Measurements from ENCODE around the gene DSG4.
"Not testable (repeated sequence)": the region's sequence is repeated elsewhere in the genome, so short reads cannot be mapped to it uniquely, and the experiment has no call there.

The DSG4 gene, protein sequence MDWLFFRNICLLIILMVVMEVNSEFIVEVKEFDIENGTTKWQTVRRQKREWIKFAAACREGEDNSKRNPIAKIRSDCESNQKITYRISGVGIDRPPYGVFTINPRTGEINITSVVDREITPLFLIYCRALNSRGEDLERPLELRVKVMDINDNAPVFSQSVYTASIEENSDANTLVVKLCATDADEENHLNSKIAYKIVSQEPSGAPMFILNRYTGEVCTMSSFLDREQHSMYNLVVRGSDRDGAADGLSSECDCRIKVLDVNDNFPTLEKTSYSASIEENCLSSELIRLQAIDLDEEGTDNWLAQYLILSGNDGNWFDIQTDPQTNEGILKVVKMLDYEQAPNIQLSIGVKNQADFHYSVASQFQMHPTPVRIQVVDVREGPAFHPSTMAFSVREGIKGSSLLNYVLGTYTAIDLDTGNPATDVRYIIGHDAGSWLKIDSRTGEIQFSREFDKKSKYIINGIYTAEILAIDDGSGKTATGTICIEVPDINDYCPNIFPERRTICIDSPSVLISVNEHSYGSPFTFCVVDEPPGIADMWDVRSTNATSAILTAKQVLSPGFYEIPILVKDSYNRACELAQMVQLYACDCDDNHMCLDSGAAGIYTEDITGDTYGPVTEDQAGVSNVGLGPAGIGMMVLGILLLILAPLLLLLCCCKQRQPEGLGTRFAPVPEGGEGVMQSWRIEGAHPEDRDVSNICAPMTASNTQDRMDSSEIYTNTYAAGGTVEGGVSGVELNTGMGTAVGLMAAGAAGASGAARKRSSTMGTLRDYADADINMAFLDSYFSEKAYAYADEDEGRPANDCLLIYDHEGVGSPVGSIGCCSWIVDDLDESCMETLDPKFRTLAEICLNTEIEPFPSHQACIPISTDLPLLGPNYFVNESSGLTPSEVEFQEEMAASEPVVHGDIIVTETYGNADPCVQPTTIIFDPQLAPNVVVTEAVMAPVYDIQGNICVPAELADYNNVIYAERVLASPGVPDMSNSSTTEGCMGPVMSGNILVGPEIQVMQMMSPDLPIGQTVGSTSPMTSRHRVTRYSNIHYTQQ

DNA sequence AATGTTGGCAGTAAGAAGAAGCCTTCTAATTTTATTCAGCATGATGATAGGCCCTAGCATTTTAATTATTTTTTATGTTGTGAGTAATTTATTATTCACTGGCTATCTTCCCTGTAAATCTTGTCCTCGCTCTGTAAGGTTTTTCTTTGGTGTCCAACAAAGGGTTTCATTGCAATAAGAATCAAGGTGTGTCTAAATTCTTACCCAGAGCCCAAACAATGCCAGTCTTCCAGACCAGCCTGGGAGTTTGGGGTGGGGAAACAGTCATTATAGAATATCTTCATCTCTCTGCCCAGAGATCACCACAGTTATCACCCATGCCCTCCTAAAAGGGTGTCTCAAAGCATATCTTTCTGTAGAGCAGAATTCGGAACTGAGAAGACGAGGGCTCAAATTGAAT is at the start of gene DSG4:
DSG4 (plus strand) TSS at position 301 of the 400 bp plus-strand sequence. CDS start 135 bp downstream, outside the sequence.
- no peak for TF ChIP-seq ZFX (IDR thresholded peaks at IDR 0.05; ENCODE audit: borderline replicate concordance)
- TF ChIP-seq, protein P1, sequence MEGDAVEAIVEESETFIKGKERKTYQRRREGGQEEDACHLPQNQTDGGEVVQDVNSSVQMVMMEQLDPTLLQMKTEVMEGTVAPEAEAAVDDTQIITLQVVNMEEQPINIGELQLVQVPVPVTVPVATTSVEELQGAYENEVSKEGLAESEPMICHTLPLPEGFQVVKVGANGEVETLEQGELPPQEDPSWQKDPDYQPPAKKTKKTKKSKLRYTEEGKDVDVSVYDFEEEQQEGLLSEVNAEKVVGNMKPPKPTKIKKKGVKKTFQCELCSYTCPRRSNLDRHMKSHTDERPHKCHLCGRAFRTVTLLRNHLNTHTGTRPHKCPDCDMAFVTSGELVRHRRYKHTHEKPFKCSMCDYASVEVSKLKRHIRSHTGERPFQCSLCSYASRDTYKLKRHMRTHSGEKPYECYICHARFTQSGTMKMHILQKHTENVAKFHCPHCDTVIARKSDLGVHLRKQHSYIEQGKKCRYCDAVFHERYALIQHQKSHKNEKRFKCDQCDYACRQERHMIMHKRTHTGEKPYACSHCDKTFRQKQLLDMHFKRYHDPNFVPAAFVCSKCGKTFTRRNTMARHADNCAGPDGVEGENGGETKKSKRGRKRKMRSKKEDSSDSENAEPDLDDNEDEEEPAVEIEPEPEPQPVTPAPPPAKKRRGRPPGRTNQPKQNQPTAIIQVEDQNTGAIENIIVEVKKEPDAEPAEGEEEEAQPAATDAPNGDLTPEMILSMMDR (IDR thresholded peaks at IDR 0.05), result no peak
- no peak within 1 kb of the TSS for H3K27ac ChIP-seq

DNA sequence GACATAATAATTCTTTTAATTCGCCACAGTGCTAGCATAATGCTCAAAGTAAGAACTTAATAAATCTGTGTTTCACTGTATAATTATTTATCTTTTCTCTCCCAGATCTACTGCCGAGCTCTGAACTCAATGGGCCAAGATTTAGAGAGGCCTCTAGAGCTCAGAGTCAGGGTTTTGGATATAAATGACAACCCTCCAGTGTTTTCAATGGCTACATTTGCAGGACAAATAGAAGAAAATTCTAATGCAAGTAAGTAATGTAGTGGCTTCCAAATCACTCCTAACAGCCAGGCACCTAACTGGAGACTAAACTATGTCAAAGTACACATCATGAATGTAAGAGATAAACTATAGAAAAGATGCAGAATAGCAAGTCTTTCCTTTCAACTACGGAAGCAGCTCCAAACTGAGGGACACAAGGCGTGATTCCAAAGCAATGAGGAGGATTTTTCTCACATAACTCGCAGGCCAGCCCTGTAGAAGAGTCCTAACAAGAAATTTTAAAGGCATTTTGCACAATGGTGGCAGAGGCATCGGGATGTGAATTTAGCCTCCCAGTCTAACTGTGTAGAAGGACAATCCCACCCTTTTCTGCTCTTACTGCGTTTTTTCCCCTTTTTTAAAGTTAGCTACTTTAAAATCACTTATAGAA is 46.7 kb upstream of the DSG4 start:
- TF ChIP-seq ZFX (IDR thresholded peaks at IDR 0.05; ENCODE audit: borderline replicate concordance), result no peak
- TF ChIP-seq, protein P1 (IDR thresholded peaks at IDR 0.05), result no peak
- no peak overlapping the region for H3K27ac ChIP-seq

DNA sequence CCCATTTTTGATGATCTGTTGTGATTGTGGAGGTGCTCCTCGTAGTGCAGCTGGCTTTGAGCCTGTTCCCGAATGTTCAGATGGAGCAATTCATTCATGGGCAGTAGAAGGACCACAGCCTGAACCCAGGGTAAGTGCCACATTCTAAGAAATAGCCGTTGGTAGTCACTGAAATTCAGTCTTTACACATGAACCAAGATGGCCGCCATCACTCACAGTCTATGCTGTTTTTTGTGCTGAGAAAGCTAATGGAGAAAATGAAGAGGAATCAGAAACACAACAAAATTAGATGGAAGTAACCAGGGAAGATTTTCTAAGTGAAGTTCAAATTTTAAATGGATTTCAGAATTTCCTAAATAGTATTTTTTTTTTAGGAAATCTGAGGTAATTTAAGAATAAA is 33.1 kb upstream of the DSG4 start:
- no peak overlapping the region for H3K27ac ChIP-seq
- TF ChIP-seq, protein P1 (IDR thresholded peaks at IDR 0.05), result no peak
- no peak for TF ChIP-seq ZFX (IDR thresholded peaks at IDR 0.05; ENCODE audit: borderline replicate concordance)

DNA sequence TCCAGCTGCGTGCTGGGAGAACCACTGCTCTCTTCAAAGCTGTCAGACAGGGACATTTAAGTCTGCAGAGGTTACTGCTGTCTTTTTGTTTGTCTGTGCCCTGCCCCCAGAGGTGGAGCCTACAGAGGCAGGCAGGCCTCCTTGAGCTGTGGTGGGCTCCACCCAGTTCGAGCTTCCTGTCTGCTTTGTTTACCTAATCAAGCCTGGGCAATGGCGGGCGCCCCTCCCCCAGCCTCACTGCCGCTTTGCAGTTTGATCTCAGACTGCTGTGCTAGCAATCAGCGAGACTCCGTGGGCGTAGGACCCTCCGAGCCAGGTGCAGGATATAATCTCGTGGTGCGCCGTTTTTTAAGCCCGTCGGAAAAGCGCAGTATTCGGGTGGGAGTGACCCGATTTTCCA is 23.2 kb upstream of the DSG4 start:
- H3K27ac ChIP-seq, result not testable (repeated sequence)

DNA sequence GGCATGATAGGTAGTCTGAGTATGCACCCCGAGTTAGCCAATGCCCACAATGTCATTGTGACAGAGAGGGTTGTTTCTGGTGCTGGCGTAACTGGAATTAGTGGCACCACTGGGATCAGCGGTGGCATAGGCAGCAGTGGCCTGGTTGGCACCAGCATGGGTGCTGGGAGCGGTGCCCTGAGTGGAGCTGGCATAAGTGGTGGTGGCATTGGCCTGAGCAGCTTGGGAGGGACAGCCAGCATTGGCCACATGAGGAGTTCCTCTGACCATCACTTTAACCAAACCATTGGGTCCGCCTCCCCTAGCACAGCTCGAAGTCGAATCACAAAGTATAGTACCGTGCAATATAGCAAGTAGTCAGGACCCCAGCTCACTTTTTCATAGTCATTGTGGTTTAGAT is 21.6 kb upstream of the DSG4 start:
- no peak for TF ChIP-seq ZFX (IDR thresholded peaks at IDR 0.05; ENCODE audit: borderline replicate concordance)
- TF ChIP-seq, protein P1 (IDR thresholded peaks at IDR 0.05), result no peak
- H3K27ac ChIP-seq, result no peak overlapping the region

DNA sequence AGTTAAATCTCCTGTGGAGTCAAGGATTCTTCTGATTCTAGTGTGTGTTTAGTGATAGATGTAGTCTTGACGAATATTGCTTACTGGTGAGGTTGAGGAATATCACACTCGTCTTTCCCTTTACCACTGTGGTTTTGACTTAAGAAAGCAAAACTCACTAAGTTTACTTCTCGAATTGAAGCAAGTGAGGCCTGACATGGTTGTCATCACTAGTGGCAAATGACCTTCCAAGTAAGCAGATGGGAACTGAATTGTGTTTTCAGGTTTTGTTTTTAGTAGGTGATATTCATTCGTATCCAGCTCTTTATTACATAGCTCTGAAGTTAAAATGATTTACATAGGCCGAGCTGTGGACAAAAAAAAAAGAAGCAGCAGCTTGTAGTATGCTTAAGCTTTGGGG is 20.6 kb upstream of the DSG4 start:
- no peak overlapping the region for H3K27ac ChIP-seq
- TF ChIP-seq, protein P1 (IDR thresholded peaks at IDR 0.05), result no peak
- TF ChIP-seq ZFX (IDR thresholded peaks at IDR 0.05; ENCODE audit: borderline replicate concordance), result no peak

DNA sequence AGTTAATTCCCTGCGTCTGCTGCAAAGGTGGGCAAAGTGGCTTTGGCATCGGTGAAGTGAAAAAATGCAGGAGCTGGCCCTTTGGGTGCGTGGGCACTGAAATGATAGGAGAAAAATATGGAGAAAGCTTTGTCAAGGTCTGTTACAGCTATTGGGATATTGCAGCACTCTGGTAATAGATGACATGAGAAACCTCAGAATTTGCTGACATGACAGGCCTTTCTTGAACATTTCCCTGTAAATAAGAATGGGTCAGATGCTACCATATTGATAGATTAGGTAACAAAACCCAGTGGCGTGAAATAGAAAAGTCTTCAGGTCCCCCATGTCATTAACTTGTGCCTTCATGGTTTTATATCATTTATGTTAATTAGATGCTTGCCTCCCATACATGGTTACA is 12.4 kb upstream of the DSG4 start:
- TF ChIP-seq ZFX (IDR thresholded peaks at IDR 0.05; ENCODE audit: borderline replicate concordance), result no peak
- TF ChIP-seq, protein P1 (IDR thresholded peaks at IDR 0.05), result no peak
- H3K27ac ChIP-seq, result no peak overlapping the region
